ENCODE measurements around the gene KIF13A. TPM values are rescaled to one million over a fixed set of nuclear protein-coding genes. Genes with fewer than 3 reads are reported as not detected.
"Not testable (repeated sequence)": the region's sequence is repeated elsewhere in the genome, so short reads cannot be mapped to it uniquely, and the experiment has no call there.

The KIF13A gene
- total RNA-seq, 2 donors from 2014 or later, result 0.45 TPM; not detected in 1

GRCh38 chr6:17803409-17803808 is 184.0 kb downstream of the KIF13A start:
- no peak for ATAC-seq (replicated peaks)
- no peaks in the 10 kb centered on the region for H3K36me3 Mint-ChIP-seq (ENCODE audit: low read depth)
- H3K27me3 Mint-ChIP-seq, result peaks cover 9% of the 10 kb centered on the region
- no peaks in the 10 kb centered on the region for H3K9me3 Mint-ChIP-seq
- H3K4me3 Mint-ChIP-seq, result no peak overlapping the region
- H3K27ac Mint-ChIP-seq, result no peak overlapping the region
- no peaks in the 10 kb centered on the region for H3K4me1 Mint-ChIP-seq

- Mint-ChIP-seq H3K4me3 (no peak overlapping the region), H3K27ac (no peak overlapping the region), H3K4me1 (no peaks in the 10 kb centered on the region), H3K27me3 (peaks cover 7% of the 10 kb centered on the region), H3K36me3 (ENCODE audit: low read depth) (no peaks in the 10 kb centered on the region), H3K9me3 (no peaks in the 10 kb centered on the region)
- no peak for ATAC-seq (replicated peaks)
These were observed 188.8 kb downstream of the KIF13A start for GRCh38 chr6:17798477-17799154.

DNA sequence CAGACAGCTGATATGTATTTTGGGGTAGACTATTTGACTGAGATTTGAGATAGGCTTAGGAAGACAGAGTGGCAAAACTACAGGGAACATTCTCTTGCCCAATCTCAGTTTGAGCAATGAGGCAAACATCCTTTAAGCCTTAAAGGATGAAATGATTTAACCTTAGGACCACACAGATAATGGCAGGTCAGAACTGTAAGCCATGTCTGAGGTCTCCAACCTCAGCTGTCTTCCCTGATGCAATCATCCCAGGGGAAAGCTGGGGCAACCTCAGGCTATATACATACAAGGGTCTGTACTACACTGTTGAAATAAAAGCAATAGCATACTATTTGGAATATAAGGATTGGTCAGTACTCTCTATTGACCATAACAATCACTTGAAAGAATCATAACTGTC is 196.9 kb downstream of the KIF13A start:
- Mint-ChIP-seq H3K27ac (no peak overlapping the region), H3K9me3 (no peaks in the 10 kb centered on the region), H3K36me3 (ENCODE audit: low read depth) (no peaks in the 10 kb centered on the region), H3K4me3 (no peak overlapping the region), H3K27me3 (peaks cover 3% of the 10 kb centered on the region), H3K4me1 (no peaks in the 10 kb centered on the region)
- ATAC-seq (replicated peaks), result no peak

DNA sequence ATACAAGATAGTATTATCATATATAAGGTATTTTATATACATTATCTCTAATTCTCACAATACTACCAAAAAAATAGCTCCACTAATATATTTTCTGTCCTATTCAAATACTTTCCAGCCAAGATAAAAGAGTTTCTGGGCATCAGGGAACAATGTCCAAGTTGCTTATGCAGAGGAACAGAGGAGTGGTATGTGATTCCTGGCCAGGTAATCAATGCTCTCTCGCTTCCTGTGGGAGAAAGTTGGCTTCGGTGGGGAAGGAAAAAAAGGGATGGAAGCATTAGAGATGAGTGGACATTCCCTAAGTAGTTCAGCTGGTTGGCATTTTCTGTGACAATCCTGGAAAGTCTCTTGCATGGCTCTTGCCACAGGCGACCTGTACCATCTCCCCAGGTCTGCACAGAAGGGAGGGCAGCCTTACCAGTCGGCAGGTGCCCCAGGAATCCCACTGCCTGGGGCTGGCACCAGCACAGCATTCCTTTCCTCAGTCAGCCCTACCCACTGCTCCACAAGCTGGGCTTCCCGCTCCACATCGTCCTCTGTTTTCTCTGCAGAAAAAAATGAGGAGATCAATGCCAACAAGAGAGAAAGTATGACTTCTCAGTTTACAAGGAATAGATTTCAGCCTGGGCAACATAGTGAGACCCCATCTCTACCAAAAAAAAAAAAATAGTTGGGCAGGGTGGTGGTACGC is 202.2 kb downstream of the KIF13A start:
- Mint-ChIP-seq H3K4me1 (no peaks in the 10 kb centered on the region), H3K27me3 (peaks cover 3% of the 10 kb centered on the region), H3K9me3 (no peaks in the 10 kb centered on the region), H3K27ac (no peak overlapping the region), H3K4me3 (no peak overlapping the region), H3K36me3 (ENCODE audit: low read depth) (no peaks in the 10 kb centered on the region)
- ATAC-seq (replicated peaks), result no peak

DNA sequence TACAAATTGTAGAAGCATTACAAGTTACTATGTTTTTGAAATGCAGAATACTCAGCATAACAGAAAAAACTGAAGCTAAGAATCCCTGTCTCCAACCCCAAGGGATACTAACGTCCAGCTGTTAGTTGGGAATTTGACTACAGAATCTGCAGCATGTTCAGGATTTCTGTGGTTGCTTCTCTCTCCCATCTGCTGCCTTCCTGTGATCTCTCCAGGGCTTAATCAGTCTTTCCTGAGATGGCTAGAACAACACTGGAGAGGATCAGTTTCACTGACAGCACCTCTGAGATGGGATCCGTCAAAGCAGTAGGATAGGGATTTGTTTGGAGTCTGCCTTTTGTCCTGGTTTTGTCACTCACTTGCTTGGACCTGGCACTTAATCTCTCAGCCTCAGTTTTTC is 207.4 kb downstream of the KIF13A start:
- no peaks in the 10 kb centered on the region for H3K9me3 Mint-ChIP-seq
- no peak overlapping the region for H3K27ac Mint-ChIP-seq
- no peak for ATAC-seq (replicated peaks)
- H3K27me3 Mint-ChIP-seq, result no peaks in the 10 kb centered on the region
- H3K4me3 Mint-ChIP-seq, result no peak overlapping the region
- no peaks in the 10 kb centered on the region for H3K36me3 Mint-ChIP-seq (ENCODE audit: low read depth)
- H3K4me1 Mint-ChIP-seq, result no peaks in the 10 kb centered on the region

GRCh38 chr6:17771609-17772008 is 215.8 kb downstream of the KIF13A start:
- H3K9me3 Mint-ChIP-seq, result no peaks in the 10 kb centered on the region
- H3K4me1 Mint-ChIP-seq, result no peaks in the 10 kb centered on the region

DNA sequence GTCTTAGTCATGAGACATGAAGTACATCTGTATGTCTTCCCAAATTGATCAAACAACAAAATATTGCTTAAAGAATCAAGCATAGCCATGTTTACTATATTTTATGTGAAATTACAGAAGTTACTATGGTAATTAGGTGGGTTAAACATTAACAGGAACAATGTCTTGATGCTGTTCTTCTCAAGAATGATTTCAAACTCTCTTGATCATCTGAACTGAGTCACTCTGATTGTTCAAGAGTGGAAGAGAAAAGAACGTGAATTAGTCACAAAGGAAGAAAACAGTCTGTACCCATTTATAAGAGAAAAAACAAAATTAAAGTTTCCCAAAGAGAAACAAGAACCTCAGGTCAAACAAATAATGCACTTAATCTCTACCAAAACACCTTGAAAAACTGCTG is 218.6 kb downstream of the KIF13A start:
- no peak overlapping the region for H3K4me3 Mint-ChIP-seq
- H3K27ac Mint-ChIP-seq, result no peak overlapping the region
- no peaks in the 10 kb centered on the region for H3K36me3 Mint-ChIP-seq (ENCODE audit: low read depth)

More at GRCh38 chr6:17771609-17772008, 215.8 kb downstream of the KIF13A start:
- no peak overlapping the region for H3K27ac Mint-ChIP-seq
- ATAC-seq (replicated peaks), result no peak
- H3K36me3 Mint-ChIP-seq (ENCODE audit: low read depth), result no peaks in the 10 kb centered on the region
- H3K27me3 Mint-ChIP-seq, result peaks cover 9% of the 10 kb centered on the region
- H3K4me3 Mint-ChIP-seq, result no peak overlapping the region

GRCh38 chr6:17768388-17768787 is 219.0 kb downstream of the KIF13A start:
- Mint-ChIP-seq H3K4me3 (no peak overlapping the region), H3K9me3 (no peaks in the 10 kb centered on the region)
- no peak for ATAC-seq (replicated peaks)

More for the DNA sequence above, 218.6 kb downstream of the KIF13A start:
- no peaks in the 10 kb centered on the region for H3K9me3 Mint-ChIP-seq
- ATAC-seq (replicated peaks), result no peak
- peaks cover 13% of the 10 kb centered on the region for H3K27me3 Mint-ChIP-seq
- H3K4me1 Mint-ChIP-seq, result no peaks in the 10 kb centered on the region

DNA sequence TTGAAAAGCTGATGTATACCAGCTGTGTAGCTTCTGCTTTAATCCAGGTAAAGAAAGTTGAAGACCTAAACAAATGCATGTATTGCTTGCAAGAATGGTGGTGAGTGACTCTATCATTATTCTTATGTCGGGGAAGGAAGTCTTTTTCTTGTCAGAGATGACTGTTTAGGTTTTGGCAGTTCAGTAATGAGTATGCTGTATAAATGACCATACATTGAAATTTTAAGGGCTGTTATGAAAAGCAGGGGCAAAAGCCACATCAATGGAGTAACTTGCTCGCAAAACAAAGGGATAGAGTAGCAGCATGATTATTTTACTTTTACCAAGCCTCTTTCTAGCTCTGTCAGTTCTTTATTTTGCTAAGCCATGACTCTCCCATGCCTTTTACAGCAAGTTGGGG is 224.8 kb downstream of the KIF13A start:
- Mint-ChIP-seq H3K4me1 (no peaks in the 10 kb centered on the region), H3K27ac (no peak overlapping the region)
- ATAC-seq (replicated peaks), result peak; percentile 54

More at GRCh38 chr6:17768388-17768787, 219.0 kb downstream of the KIF13A start:
- Mint-ChIP-seq H3K4me1 (no peaks in the 10 kb centered on the region), H3K27ac (no peak overlapping the region), H3K27me3 (peaks cover 13% of the 10 kb centered on the region), H3K36me3 (ENCODE audit: low read depth) (no peaks in the 10 kb centered on the region)

GRCh38 chr6:17758119-17758518 is 229.3 kb downstream of the KIF13A start:
- Mint-ChIP-seq H3K4me1 (no peaks in the 10 kb centered on the region), H3K27me3 (peaks cover 12% of the 10 kb centered on the region)

More for the DNA sequence above, 224.8 kb downstream of the KIF13A start:
- H3K9me3 Mint-ChIP-seq, result no peaks in the 10 kb centered on the region
- peaks cover 8% of the 10 kb centered on the region for H3K27me3 Mint-ChIP-seq
- H3K4me3 Mint-ChIP-seq, result no peak overlapping the region
- no peaks in the 10 kb centered on the region for H3K36me3 Mint-ChIP-seq (ENCODE audit: low read depth)

DNA sequence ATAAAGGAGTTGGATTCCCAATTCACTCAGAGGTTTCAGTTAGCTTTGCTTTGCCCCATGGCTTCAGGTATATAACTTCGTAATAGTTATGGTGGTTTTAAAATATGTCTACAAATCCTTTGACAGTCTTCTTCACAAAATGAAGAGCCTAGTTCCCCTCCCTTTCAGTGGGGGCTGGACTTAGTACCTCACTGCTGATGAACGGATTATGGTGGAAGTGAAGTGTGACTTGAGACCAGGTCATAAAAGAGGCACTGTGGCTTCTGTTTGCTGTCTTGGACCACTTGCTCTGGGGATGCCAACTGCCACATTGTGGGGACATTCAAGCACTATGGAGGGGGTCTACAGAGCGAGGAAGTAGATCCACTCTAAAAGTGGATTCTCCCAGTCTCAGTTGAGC is 233.2 kb downstream of the KIF13A start:
- Mint-ChIP-seq H3K27me3 (peaks cover 8% of the 10 kb centered on the region), H3K27ac (no peak overlapping the region), H3K9me3 (no peaks in the 10 kb centered on the region), H3K4me1 (no peaks in the 10 kb centered on the region), H3K4me3 (no peak overlapping the region), H3K36me3 (ENCODE audit: low read depth) (no peaks in the 10 kb centered on the region)
- no peak for ATAC-seq (replicated peaks)

More at GRCh38 chr6:17758119-17758518, 229.3 kb downstream of the KIF13A start:
- H3K36me3 Mint-ChIP-seq (ENCODE audit: low read depth), result no peaks in the 10 kb centered on the region
- no peak overlapping the region for H3K27ac Mint-ChIP-seq
- ATAC-seq (replicated peaks), result no peak
- no peaks in the 10 kb centered on the region for H3K9me3 Mint-ChIP-seq
- H3K4me3 Mint-ChIP-seq, result no peak overlapping the region

- not testable (repeated sequence) for H3K4me1 Mint-ChIP-seq; H3K4me3 Mint-ChIP-seq; H3K27me3 Mint-ChIP-seq; H3K9me3 Mint-ChIP-seq; ATAC-seq (replicated peaks); H3K27ac Mint-ChIP-seq; H3K36me3 Mint-ChIP-seq (ENCODE audit: low read depth)
These were observed 242.1 kb downstream of the KIF13A start for GRCh38 chr6:17745324-17745723.

GRCh38 chr6:17744757-17745308 is 242.6 kb downstream of the KIF13A start:
- H3K36me3 Mint-ChIP-seq (ENCODE audit: low read depth); ATAC-seq (replicated peaks); H3K9me3 Mint-ChIP-seq; H3K27ac Mint-ChIP-seq; H3K4me1 Mint-ChIP-seq; H3K27me3 Mint-ChIP-seq; H3K4me3 Mint-ChIP-seq: not testable (repeated sequence)

- Mint-ChIP-seq H3K4me3 (no peak overlapping the region), H3K4me1 (no peaks in the 10 kb centered on the region), H3K27ac (no peak overlapping the region), H3K36me3 (ENCODE audit: low read depth) (no peaks in the 10 kb centered on the region), H3K27me3 (no peaks in the 10 kb centered on the region), H3K9me3 (peaks cover 6% of the 10 kb centered on the region)
- ATAC-seq (replicated peaks), result no peak
These were observed 243.2 kb downstream of the KIF13A start for GRCh38 chr6:17744019-17744756.

All from activated T-helper 17 cell treated with anti-CD3 and anti-CD28 coated beads, Interleukin-2, amount 50 U/mL, for 72 hours (primary cell).